Stomach smooth muscle (tissue), 2 donors: ENCODE data around the gene GRB14.

Source experiments
- H3K27ac ChIP-seq: one replicate; pipeline ENCODE4 v1.7.0; 2013; ENCODE audit warnings: mild to moderate bottlenecking, low read length, inconsistent platforms
- H3K27me3 ChIP-seq, 2 donors: one replicate each; pipeline ENCODE4 v1.7.0; 2013; ENCODE audit warnings: low read length in 2 of 2; ENCODE audit not compliant: insufficient read depth in 2 of 2, control insufficient read depth in 1 of 2
- H3K36me3 ChIP-seq, 2 donors: one replicate each; pipeline ENCODE4 v1.7.0; 2013; ENCODE audit warnings: low read length in 2 of 2; ENCODE audit not compliant: control insufficient read depth in 2 of 2, insufficient read depth in 2 of 2
- H3K4me1 ChIP-seq: one replicate; pipeline ENCODE4 v1.7.0; 2013; ENCODE audit warnings: low read length; ENCODE audit not compliant: control insufficient read depth, insufficient read depth
- H3K4me3 ChIP-seq, 2 donors: one replicate each; pipeline ENCODE4 v1.7.0; 2013; ENCODE audit warnings: low read length in 2 of 2
- H3K9ac ChIP-seq, 2 donors: one replicate each; pipeline ENCODE4 v1.7.0; 2013; ENCODE audit warnings: low read length in 2 of 2, mild to moderate bottlenecking in 1 of 2
- H3K9me3 ChIP-seq, 2 donors: one replicate each; pipeline ENCODE4 v1.7.0; 2013; ENCODE audit warnings: low read length in 2 of 2; ENCODE audit not compliant: control insufficient read depth in 2 of 2
- donor health status: healthy.
- donor health status: Pancreatic carcinoma.

GRB14 gene

DNA sequence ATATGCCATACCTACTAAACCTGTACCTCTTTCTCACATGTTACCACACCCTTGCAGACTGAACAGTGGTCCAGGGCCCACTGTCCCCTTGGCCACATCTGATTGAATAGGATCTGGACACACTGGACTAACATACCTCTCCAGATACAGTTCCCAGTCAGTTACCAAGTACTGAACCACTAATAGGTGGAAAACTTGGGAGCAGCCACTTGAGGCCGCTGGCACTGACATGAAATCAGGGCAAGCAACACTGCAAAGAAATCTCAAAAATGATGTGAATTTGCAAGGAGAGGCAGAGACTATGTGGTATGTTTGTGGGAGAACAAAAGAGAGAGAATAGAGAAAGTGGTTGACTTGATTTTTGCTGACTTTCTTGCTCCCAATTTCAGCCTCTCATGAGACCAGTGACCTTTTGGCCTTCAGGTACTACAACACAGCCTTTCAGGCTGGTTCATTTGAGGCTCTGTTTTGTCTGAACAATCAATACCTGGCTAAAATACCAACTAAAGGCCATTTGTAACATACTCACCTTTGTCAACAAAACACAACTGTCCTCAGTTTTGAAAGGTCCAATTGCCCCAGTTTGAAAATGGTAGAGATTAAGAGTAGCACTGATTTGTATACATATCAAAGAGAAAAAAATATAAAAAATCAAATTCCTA lies 7.8 kb downstream of the GRB14 start:
- H3K9ac ChIP-seq: no peak overlapping the region
- no peaks in the 10 kb centered on the region for H3K9me3 ChIP-seq
- H3K4me3 ChIP-seq: no peak overlapping the region
- no peaks in the 10 kb centered on the region for H3K27me3 ChIP-seq
- no peak overlapping the region for H3K27ac ChIP-seq
- no peaks in the 10 kb centered on the region for H3K4me1 ChIP-seq
- H3K36me3 ChIP-seq: no peaks in the 10 kb centered on the region

- Histone ChIP-seq H3K4me1 (no peaks in the 10 kb centered on the region), H3K4me3 (no peak overlapping the region), H3K36me3 (no peaks in the 10 kb centered on the region), H3K27ac (no peak overlapping the region), H3K9ac (no peak overlapping the region), H3K27me3 (no peaks in the 10 kb centered on the region), H3K9me3 (no peaks in the 10 kb centered on the region)
Measured at GRCh38 chr2:164609790-164610189, 11.5 kb downstream of the GRB14 start.

DNA sequence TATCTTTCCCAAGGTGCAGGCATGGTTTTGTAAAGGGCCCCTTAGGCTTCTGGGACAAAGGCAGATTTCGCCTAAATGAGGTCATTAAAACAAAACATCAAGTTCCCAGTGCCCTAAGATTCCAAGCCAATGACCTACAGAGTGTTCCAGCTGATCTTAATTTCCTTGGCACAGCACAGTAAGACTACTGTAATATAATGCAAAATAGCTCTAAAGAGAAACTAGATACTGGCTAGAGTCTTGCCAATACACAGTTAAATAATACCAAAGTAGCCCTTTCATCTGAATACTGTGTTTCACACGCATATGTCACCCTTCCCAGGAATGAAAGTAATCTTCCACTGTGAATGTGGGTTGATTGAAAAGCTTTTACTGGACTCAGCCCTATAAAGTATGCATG lies 14.7 kb downstream of the GRB14 start:
- Histone ChIP-seq H3K9ac (no peak overlapping the region), H3K36me3 (no peaks in the 10 kb centered on the region), H3K4me1 (no peaks in the 10 kb centered on the region), H3K4me3 (no peak overlapping the region), H3K9me3 (no peaks in the 10 kb centered on the region), H3K27me3 (no peaks in the 10 kb centered on the region), H3K27ac (peak overlapping the region; percentile 0)

DNA sequence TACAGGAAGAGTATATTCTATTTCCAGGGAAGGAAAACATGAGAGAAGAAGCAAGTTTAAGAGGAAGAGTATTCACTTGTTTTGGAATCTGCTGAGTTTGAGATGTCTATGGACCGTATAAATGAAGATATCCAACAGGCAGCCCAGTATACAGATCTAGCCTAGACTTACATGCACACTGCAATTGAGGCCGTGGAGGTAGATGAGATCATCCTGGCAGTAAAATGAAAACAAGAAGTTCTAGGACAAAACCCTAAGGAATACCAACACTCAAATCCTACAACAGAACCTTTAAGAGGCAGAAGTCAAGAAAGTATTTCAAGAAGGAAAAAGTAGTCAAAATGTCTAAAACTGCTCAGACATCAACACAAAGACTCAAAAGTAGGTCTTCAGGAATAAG lies 16.0 kb downstream of the GRB14 start:
- Histone ChIP-seq H3K27ac (no peak overlapping the region), H3K27me3 (no peaks in the 10 kb centered on the region)

GRCh38 chr2:164600763-164601162 lies 20.5 kb downstream of the GRB14 start:
- no peak overlapping the region for H3K4me3 ChIP-seq
- no peaks in the 10 kb centered on the region for H3K27me3 ChIP-seq

More for the DNA sequence above, 16.0 kb downstream of the GRB14 start:
- Histone ChIP-seq H3K36me3 (no peaks in the 10 kb centered on the region), H3K9me3 (no peaks in the 10 kb centered on the region), H3K4me3 (no peak overlapping the region), H3K4me1 (peaks cover 3% of the 10 kb centered on the region), H3K9ac (no peak overlapping the region)

GRCh38 chr2:164599954-164600589 lies 21.2 kb downstream of the GRB14 start:
- H3K9me3 ChIP-seq: no peaks in the 10 kb centered on the region
- H3K27me3 ChIP-seq: no peaks in the 10 kb centered on the region
- no peak overlapping the region for H3K9ac ChIP-seq
- H3K27ac ChIP-seq: no peak overlapping the region
- H3K36me3 ChIP-seq: no peaks in the 10 kb centered on the region
- H3K4me3 ChIP-seq: no peak overlapping the region
- H3K4me1 ChIP-seq: peaks cover 3% of the 10 kb centered on the region

More at GRCh38 chr2:164600763-164601162, 20.5 kb downstream of the GRB14 start:
- Histone ChIP-seq H3K9me3 (no peaks in the 10 kb centered on the region), H3K36me3 (no peaks in the 10 kb centered on the region), H3K9ac (no peak overlapping the region), H3K27ac (no peak overlapping the region), H3K4me1 (peaks cover 3% of the 10 kb centered on the region)

- Histone ChIP-seq H3K27ac (no peak overlapping the region), H3K9me3 (no peaks in the 10 kb centered on the region), H3K4me3 (no peak overlapping the region), H3K4me1 (peaks cover 3% of the 10 kb centered on the region), H3K9ac (no peak overlapping the region), H3K27me3 (no peaks in the 10 kb centered on the region), H3K36me3 (no peaks in the 10 kb centered on the region)
Measured at GRCh38 chr2:164597983-164598382, 23.3 kb downstream of the GRB14 start.

GRCh38 chr2:164595031-164595430 lies 26.3 kb downstream of the GRB14 start:
- Histone ChIP-seq H3K36me3 (no peaks in the 10 kb centered on the region), H3K9me3 (no peaks in the 10 kb centered on the region), H3K9ac (no peak overlapping the region), H3K27me3 (no peaks in the 10 kb centered on the region), H3K4me3 (no peak overlapping the region), H3K27ac (no peak overlapping the region), H3K4me1 (no peaks in the 10 kb centered on the region)

DNA sequence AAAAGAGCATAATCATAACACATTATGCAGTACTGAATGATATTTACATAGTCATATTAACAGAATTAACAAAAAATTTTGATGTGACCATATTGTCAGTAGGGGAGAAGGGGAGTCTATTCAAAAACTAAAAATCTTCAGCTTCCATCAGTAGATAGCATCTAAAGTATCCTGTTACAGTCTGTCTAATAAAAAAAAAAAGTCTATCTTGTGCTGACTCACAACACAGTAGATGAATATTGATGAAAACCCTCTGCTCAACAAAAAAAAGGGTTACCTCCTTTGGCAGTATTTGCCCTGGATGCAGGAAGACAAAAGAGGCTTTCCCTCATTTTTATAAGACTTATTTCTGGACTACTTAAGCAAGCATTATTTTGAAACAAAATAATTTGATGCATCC lies 27.3 kb downstream of the GRB14 start:
- H3K36me3 ChIP-seq: no peaks in the 10 kb centered on the region
- H3K9me3 ChIP-seq: no peaks in the 10 kb centered on the region
- no peaks in the 10 kb centered on the region for H3K27me3 ChIP-seq
- H3K4me1 ChIP-seq: no peaks in the 10 kb centered on the region
- H3K27ac ChIP-seq: no peak overlapping the region
- H3K9ac ChIP-seq: no peak overlapping the region
- H3K4me3 ChIP-seq: no peak overlapping the region

- Histone ChIP-seq H3K9ac (no peak overlapping the region), H3K27me3 (no peaks in the 10 kb centered on the region), H3K4me1 (no peaks in the 10 kb centered on the region), H3K27ac (no peak overlapping the region), H3K4me3 (no peak overlapping the region), H3K9me3 (no peaks in the 10 kb centered on the region), H3K36me3 (no peaks in the 10 kb centered on the region)
Measured at GRCh38 chr2:164593541-164593940, 27.7 kb downstream of the GRB14 start.

DNA sequence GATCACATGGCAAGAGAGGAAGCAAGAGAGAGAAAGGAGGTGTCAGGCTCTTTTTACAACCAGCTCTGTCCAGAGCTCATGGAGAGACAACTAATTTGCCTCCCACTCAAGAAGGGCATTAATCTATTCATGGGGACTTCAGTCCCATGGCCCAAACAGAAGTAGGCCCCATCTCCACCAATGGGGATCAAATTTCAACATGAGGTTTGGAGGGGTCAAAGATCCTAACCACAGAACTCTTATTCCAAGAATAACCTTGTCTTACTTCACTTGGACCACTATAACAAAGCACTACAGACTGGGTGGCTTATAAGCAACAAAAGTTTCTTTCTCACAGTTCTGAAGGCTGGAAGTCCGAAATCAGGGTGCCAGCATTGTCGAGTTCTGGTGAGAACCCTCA lies 31.8 kb downstream of the GRB14 start:
- Histone ChIP-seq H3K27me3 (no peaks in the 10 kb centered on the region), H3K36me3 (no peaks in the 10 kb centered on the region), H3K27ac (no peak overlapping the region), H3K9ac (no peak overlapping the region), H3K4me1 (no peaks in the 10 kb centered on the region), H3K9me3 (no peaks in the 10 kb centered on the region), H3K4me3 (no peak overlapping the region)
